ENCODE measurements around the gene EMC7. TPM values are rescaled to one million over a fixed set of nuclear protein-coding genes. Genes with fewer than 3 reads are reported as not detected.

The EMC7 gene
- total RNA-seq, 1 experiment from 2014 or later: 55.6 TPM

- Histone ChIP-seq H4K20me1 (ENCODE audit: control insufficient read depth, insufficient read depth, insufficient read length) (no peaks in the 10 kb centered on the region), H2BK20ac (ENCODE audit: low read depth, low read length, poor library complexity, severe bottlenecking) (no peak overlapping the region), H2AFZ (ENCODE audit: low read length) (no peak overlapping the region), H3K79me2 (ENCODE audit: insufficient read depth, low read length) (no peaks in the 10 kb centered on the region), H2BK15ac (ENCODE audit: low read depth, low read length) (no peak overlapping the region), H2BK5ac (ENCODE audit: insufficient read length, low read length) (no peak overlapping the region), H3K14ac (ENCODE audit: insufficient read depth, low read length) (no peak overlapping the region), H4K91ac (ENCODE audit: insufficient read length, low read depth, low read length) (no peak overlapping the region), H3K23me2 (ENCODE audit: insufficient read length, low read depth, low read length, poor library complexity, severe bottlenecking) (no peaks in the 10 kb centered on the region), H3K9ac (ENCODE audit: extremely low read depth, insufficient read length, low read length) (no peak overlapping the region), H3T11ph (ENCODE audit: low read length) (no peak overlapping the region), H3K4me2 (ENCODE audit: insufficient read depth, insufficient read length, low read length) (no peak overlapping the region), H3K4me1 (ENCODE audit: insufficient read depth, low read length) (no peaks in the 10 kb centered on the region), H4K5ac (ENCODE audit: insufficient read length, low read depth, low read length) (no peak overlapping the region), H2BK120ac (ENCODE audit: low read depth, low read length, poor library complexity, severe bottlenecking) (no peak overlapping the region), H3K18ac (ENCODE audit: insufficient read length, low read depth, low read length) (no peak overlapping the region), H3K9me3 (ENCODE audit: control insufficient read depth, low read depth, low read length) (no peaks in the 10 kb centered on the region), H3K56ac (ENCODE audit: insufficient read length, low read depth, low read length) (no peak overlapping the region), H3K27me3 (ENCODE audit: insufficient read depth, low read length) (no peaks in the 10 kb centered on the region), H4K8ac (replicated peaks; ENCODE audit: insufficient read length, low read depth, low read length) (no peak overlapping the region), H3K79me1 (ENCODE audit: insufficient read depth, low read depth, low read length, poor library complexity, severe bottlenecking) (no peaks in the 10 kb centered on the region), H3K23ac (ENCODE audit: insufficient read length, low read depth, low read length) (no peak overlapping the region), H3K27ac (ENCODE audit: insufficient read length, low read depth, low read length) (no peak overlapping the region), H2AK5ac (ENCODE audit: insufficient read length, low read length) (no peak overlapping the region), H3K4ac (ENCODE audit: low read depth, low read length) (no peak overlapping the region), H2BK12ac (ENCODE audit: insufficient read length, low read depth, low read length) (no peak overlapping the region)
- H3K36me3 Mint-ChIP-seq (ENCODE audit: insufficient read depth in 1 of 3, low read depth in 3 of 3): no peaks in the 10 kb centered on the region
- no peaks in the 10 kb centered on the region; the same call in none of the 2 replicates for H3K27me3 Mint-ChIP-seq (ENCODE audit: low read depth)
- H3K4me3 Mint-ChIP-seq: no peak overlapping the region
- TF ChIP-seq CTCF (conservative IDR thresholded peaks at IDR 0.05): no peak
- no peak for DNase-seq
- H3K9me3 Mint-ChIP-seq: no peaks in the 10 kb centered on the region
- H3K4me1 Mint-ChIP-seq: peaks cover 6 to 8% of the 10 kb centered on the region in 2 experiments
- no CpG with 5 or more reads among the region's 2 CpGs for WGBS (ENCODE audit: extremely low coverage, insufficient read length, low lambda C conversion rate)
- H3K27ac Mint-ChIP-seq: no peak overlapping the region; a peak in 1 of 7 replicates
Measured at GRCh38 chr15:34114215-34114614, 12.6 kb upstream of the EMC7 start.

Measured in H9 (cell line).